Measurements from ENCODE around the gene STX2. TPM values are rescaled to one million over a fixed set of nuclear protein-coding genes. Genes with fewer than 3 reads are reported as not detected.

Gene STX2
- total and polyA plus RNA-seq, 10 donors: 7.4 to 18.4 (median 12.7) TPM

DNA sequence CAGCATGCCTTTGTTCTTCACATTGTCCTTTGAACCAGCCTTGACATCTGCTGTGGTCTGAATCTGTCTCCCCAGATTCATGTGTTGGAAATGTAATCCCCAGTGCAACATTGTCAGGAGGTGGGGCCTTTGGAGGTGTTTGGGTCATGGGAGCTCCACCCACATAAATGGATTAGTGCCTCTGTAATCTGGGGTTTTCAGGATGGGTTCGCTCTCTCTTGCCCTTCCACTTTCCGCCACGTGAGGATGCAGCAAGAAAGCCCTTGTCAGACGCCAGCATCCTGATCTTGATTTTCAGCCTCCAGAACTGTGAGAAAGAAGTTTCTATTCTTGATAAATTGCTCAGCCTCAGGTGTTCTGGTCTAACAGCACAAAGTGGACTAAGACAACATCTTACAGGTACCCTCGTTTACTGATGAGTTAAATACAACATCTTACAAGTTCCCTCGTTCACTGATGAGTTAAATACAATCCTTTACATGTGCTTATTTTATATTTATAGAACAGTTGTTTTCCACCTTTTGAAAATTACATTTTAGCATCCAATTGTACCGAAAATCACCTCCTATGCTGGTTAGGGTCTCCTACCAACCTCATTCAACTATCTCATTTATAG, 68.5 kb downstream of the STX2 start:
- 68 to 76% (median 75%) methylated on average over 7 of the region's 7 CpGs for WGBS, 5 donors
- H3K4me3 ChIP-seq: no peak overlapping the region
- peaks cover 0 to 29% (median 1%) of the 10 kb centered on the region in 7 donors for H3K27me3 ChIP-seq (replicated peaks in 1 of 7)
- TF ChIP-seq POLR2AphosphoS5 (IDR thresholded peaks at IDR 0.05) (no peak), POLR2A (IDR thresholded peaks at IDR 0.05) (no peak)
- TF ChIP-seq, protein P1, sequence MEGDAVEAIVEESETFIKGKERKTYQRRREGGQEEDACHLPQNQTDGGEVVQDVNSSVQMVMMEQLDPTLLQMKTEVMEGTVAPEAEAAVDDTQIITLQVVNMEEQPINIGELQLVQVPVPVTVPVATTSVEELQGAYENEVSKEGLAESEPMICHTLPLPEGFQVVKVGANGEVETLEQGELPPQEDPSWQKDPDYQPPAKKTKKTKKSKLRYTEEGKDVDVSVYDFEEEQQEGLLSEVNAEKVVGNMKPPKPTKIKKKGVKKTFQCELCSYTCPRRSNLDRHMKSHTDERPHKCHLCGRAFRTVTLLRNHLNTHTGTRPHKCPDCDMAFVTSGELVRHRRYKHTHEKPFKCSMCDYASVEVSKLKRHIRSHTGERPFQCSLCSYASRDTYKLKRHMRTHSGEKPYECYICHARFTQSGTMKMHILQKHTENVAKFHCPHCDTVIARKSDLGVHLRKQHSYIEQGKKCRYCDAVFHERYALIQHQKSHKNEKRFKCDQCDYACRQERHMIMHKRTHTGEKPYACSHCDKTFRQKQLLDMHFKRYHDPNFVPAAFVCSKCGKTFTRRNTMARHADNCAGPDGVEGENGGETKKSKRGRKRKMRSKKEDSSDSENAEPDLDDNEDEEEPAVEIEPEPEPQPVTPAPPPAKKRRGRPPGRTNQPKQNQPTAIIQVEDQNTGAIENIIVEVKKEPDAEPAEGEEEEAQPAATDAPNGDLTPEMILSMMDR (IDR thresholded peaks at IDR 0.05 in 8 of 11, conservative IDR thresholded peaks at IDR 0.05 in 3 of 11): no peak
- no peak overlapping the region for H3K27ac ChIP-seq
- no peaks in the 10 kb centered on the region for H3K9me3 ChIP-seq
- intact Hi-C loops (cut with DNase I; ENCODE audit: low total_unique reads): no loop called here
- DNase-seq: no peak
- H3K4me1 ChIP-seq: peaks cover 0 to 2% (median under 1%) of the 10 kb centered on the region in 6 donors
- no peaks in the 10 kb centered on the region for H3K36me3 ChIP-seq

DNA sequence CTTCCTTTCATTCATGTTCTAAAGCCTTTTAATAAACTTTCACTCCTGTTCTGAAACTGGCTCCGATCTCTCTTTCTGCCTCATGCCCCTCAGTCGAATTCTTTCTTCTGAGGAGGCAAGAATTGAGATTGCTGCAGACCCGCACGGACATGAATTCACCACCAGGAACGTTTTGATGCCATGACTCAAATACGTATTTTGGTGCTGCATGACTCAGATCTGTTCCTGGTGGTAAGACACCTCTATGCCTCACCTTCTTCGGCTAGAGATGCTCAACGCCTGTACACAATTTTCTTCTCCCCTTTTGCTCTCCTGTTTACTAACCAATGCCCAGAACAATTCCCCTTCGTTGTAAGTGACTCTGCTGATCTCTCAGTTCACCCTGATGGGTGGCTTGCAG, 70.9 kb downstream of the STX2 start:
- peaks cover 0 to 13% (median 0%) of the 10 kb centered on the region in 7 donors for H3K27me3 ChIP-seq (replicated peaks in 1 of 7)
- no peaks in the 10 kb centered on the region for H3K36me3 ChIP-seq
- no peak for DNase-seq
- peaks cover 0 to 5% (median 0%) of the 10 kb centered on the region in 8 donors for H3K9me3 ChIP-seq
- no peaks in the 10 kb centered on the region for H3K4me1 ChIP-seq
- intact Hi-C loops (cut with DNase I; ENCODE audit: low total_unique reads): no loop called here
- TF ChIP-seq POLR2AphosphoS5 (IDR thresholded peaks at IDR 0.05) (no peak), POLR2A (IDR thresholded peaks at IDR 0.05) (no peak)
- TF ChIP-seq, protein P1 (IDR thresholded peaks at IDR 0.05 in 8 of 11, conservative IDR thresholded peaks at IDR 0.05 in 3 of 11): no peak
- H3K27ac ChIP-seq: no peak overlapping the region
- no peak overlapping the region for H3K4me3 ChIP-seq
- WGBS, 5 donors: 59 to 78% (median 64%) methylated on average over 9 of the region's 9 CpGs

- TF ChIP-seq POLR2AphosphoS5 (IDR thresholded peaks at IDR 0.05) (no peak), POLR2A (IDR thresholded peaks at IDR 0.05) (no peak)
- TF ChIP-seq, protein P1 (IDR thresholded peaks at IDR 0.05 in 8 of 11, conservative IDR thresholded peaks at IDR 0.05 in 3 of 11): no peak
- Histone ChIP-seq H3K27me3 (replicated peaks in 1 of 7) (peaks cover 0 to 26% (median 2%) of the 10 kb centered on the region in 7 donors), H3K27ac (no peak overlapping the region), H3K9me3 (peaks cover 0 to 5% (median 0%) of the 10 kb centered on the region in 8 donors), H3K4me1 (peaks cover 0 to 8% (median 3%) of the 10 kb centered on the region in 6 donors), H3K4me3 (no peak overlapping the region), H3K36me3 (no peaks in the 10 kb centered on the region)
- no peak for DNase-seq
- intact Hi-C loops (cut with DNase I; ENCODE audit: low total_unique reads): no loop called here
- 86 to 96% (median 90%) methylated on average over 2 of the region's 2 CpGs for WGBS, 5 donors
Observed at GRCh38 chr12:130766470-130766869, 72.6 kb downstream of the STX2 start.

DNA sequence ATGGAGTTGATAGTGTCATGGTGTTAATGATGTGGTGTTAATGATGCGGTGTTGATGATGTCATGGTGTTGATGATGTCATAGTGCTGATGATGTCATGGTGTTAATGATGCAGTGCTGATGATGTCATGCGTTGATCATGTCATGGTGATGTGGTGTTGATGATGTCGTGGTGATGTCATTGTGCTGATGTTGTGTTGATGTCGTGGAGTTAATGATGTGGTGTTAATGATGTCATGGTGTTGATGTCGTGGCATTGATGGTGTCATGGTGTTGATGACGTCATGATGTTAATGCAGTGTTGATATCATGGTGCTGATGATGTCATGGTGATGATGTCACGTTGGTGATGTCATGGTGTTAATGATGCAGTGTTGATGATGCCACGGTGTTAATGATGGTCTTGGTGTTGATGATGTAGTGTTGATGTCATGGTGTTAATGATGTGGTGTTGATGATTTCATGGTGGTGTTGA, 73.8 kb downstream of the STX2 start:
- WGBS, 5 donors: 89 to 92% (median 91%) methylated on average over 8 of the region's 8 CpGs
- Histone ChIP-seq H3K27ac (no peak overlapping the region), H3K9me3 (peaks cover 0 to 5% (median 0%) of the 10 kb centered on the region in 8 donors), H3K27me3 (replicated peaks in 1 of 7) (peaks cover 0 to 38% (median 6%) of the 10 kb centered on the region in 7 donors), H3K4me1 (peaks cover 0 to 10% (median 4%) of the 10 kb centered on the region in 6 donors), H3K4me3 (no peak overlapping the region), H3K36me3 (no peaks in the 10 kb centered on the region)
- DNase-seq: no peak
- intact Hi-C loops (cut with DNase I; ENCODE audit: low total_unique reads): no loop called here
- TF ChIP-seq, protein P1 (IDR thresholded peaks at IDR 0.05 in 8 of 11, conservative IDR thresholded peaks at IDR 0.05 in 3 of 11): no peak
- TF ChIP-seq POLR2AphosphoS5 (IDR thresholded peaks at IDR 0.05): no peak
- no peak for TF ChIP-seq POLR2A (IDR thresholded peaks at IDR 0.05)

Measured in spleen (tissue), 11 donors.